GM19043 (cell line): ENCODE measurements around the gene CYSLTR2.

Experiments used
- ATAC-seq: cut with Tn5 transposase; IDR thresholded peaks from one replicate; pipeline ENCODE4 v1.9.1; 2021; ENCODE audit warnings: low read depth; ENCODE audit not compliant: unreplicated experiment

The CYSLTR2 gene, protein sequence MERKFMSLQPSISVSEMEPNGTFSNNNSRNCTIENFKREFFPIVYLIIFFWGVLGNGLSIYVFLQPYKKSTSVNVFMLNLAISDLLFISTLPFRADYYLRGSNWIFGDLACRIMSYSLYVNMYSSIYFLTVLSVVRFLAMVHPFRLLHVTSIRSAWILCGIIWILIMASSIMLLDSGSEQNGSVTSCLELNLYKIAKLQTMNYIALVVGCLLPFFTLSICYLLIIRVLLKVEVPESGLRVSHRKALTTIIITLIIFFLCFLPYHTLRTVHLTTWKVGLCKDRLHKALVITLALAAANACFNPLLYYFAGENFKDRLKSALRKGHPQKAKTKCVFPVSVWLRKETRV

DNA sequence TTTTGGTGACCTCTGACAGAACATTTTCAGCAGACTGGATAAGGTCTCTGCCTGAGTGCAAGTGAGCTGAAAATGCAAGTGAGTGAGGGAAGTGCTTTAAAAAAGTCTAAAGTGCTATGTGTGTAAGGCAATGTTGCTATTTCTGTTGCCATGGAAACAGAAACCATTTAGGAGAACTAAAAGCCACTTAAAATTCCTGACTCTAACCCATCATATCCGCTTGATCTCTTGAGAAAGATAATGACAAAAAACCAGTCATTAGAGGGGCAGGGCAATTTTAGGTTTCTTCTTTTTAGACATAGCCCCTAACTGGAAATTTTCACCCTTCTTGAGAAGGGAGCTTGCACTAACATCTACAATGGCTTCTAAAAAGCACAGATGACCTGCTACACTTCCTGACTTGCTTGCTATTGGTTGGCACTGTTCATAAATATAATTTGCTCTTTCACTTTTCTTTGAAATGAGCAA, at the start of gene CYSLTR2:
CYSLTR2 (plus strand) TSS at position 458 of the 468 bp plus-strand sequence. CDS start 52,889 bp downstream, outside the sequence.
- ATAC-seq = peak; percentile 57

DNA sequence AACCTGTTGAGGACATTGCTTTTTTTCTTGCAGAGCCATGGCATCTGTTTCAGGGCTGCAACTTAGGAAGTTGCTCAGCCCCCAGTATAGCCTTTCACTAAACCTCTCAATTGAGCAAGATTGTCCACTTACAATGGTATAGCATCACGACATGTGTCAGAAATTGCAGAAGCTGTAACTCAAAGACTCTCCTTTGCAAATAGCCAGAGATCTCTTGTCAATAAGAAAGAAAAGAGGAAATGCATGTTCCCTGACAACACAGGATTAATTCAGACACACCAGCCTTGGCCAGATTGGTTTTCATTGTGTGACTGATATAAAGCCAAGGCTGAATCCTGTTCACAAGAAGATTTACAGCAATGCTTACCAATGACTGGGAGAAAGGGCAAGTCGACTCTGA, 38.7 kb upstream of the CYSLTR2 start:
- ATAC-seq = no peak

DNA sequence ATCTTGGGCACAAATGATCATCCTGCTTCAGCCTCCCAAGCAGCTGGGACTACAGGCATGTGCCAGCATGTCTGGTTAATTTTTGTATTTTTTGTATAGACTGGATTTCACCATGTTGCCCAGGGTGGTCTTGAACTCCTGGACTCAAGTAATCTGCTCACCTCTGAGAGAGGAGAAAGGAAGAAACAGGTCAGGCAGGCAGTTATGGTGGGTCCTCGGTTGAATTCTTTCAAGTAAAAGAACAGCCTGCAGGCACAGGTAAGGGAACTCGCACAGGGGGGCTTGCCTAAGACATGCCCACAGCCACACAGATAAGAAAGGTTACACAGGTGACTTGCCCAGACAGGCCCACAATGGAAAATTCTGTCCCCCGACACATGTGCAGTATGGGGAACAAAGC, 34.8 kb upstream of the CYSLTR2 start:
- no peak for ATAC-seq

DNA sequence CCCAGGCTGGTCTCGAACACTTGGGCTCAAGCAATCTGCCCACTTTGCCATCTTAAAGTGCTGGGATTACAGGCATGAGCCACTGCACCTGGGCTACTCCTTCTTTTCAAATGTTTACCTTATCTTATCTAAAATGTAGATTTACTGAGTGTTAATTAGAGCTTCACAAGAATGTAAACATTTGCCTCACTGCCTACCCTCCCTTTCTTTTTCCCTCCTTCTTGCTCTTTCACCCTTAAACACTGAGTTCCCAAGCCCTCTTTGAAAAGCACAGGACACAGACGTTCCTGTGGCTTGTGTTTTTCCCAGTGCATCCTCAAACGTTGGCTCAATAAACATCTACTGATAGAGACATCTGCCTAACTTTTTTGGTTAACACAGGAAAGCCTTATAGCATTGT, 32.7 kb upstream of the CYSLTR2 start:
- no peak for ATAC-seq

DNA sequence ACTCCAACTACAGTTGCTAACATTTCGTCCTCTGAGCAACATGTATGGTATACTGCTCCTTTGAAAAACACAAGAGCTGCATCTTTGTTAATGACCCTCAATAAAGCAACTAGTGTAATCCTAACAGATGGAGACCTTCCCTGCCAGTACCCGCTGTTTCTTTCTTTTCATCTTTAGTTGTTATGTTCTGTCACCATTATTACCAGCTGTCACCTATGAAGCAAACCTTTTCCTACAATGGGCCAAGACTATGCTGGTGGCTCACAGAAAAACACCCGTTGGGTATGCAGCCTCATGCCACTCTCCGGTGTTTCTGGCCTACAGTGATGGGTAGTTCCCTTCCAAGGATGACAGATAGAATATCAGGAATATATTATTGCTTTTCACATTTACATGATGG, 29.7 kb upstream of the CYSLTR2 start:
- ATAC-seq = no peak

DNA sequence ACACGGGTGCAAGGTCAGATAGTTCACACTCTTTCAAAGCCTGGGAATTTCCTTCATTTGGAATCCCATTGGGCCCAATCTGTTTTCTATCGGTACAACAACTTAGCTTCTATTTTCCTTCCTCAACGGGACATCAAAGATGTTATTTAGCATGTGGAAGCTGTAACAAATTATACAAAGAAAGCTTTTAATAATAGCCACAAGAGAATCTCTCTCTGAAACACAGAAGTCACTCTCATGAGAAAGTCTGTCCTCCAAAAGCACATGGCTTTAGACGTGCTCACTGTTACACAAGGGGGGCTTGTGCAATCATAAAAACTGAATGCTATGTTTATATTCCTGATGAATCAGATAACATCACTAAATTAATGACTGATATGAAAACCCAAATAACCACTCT, 28.9 kb upstream of the CYSLTR2 start:
- ATAC-seq = no peak

DNA sequence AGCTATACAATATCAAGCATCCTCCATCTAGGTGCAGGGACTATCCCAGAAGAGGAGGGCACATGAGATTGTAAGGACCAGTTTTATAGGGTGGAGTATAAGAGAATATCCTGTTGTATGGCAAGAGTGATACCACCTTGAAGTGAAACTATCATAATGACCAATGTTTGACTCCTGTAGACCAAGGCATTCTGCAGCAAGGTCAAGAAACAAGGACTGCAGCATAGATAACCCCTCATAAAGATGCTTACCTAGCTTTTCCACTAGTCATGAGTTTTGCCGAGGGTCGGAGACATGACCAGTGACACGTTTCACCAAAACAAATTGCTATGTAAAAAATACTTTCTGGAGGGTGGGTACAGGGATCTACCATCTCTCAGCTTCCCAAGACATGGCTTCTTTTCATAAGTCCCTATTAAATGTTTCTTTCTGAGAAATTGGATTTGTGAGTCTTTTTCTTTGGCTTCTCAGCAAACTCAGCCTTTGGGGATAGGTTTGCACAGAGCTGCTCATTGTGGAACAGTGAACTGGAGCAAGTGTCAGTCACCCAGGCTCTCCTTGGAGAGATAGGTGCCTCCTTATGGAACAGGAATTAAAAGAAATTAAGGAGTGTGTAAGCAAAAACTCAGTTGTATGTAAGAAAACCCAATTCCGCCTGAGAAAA, 28.2 kb upstream of the CYSLTR2 start:
- no peak for ATAC-seq

DNA sequence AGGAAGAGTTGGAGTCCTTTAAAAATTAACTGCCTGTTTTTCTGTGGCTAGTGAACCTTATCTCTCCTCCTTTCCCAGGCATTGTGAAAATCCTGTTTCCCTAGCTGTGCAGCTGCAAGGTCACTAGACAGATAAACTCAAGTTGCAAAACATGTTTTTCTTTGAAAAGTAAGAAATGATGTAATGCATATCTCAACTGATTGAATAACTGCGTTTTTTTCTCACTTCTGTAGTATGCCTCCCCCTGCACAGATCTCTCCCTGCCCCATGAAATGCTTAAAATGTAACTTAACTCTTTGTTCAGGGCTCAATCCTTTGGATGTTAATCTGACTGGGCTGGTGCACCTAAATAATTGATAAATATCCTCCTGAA, 27.7 kb upstream of the CYSLTR2 start:
- ATAC-seq = no peak

DNA sequence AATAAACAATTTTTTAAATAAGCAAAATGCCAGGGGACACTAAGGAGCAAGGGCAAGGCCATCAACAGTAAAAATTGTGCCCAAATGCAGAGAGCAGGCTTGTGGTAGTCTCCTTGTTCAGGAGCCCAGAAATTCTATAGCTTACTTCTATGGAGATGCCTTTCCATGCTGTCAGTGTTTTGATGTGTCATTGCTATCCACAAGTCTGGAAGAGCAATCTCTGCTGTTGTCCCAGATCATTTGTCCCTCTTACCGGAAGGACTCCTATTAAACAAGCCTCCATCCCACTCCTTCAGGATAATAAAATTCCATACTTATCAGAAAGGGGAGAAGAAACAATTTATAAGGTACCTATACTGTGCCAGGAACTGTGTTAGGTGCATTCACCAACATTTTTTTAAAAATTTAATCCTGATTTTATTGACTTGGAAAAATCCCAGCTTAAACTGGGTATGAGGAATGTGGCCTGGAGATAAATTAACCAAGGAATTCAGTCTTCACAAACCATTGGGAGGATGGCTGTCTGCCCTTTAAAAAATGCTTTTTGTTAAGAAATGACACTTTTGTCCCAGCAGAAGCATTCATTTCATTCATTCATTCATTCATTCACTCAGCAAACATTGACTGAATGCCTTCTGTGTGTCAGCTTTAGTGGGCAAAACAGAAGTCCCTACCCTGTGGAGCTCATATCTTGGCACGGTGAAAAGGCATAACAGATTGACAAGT, 26.8 kb upstream of the CYSLTR2 start:
- ATAC-seq = no peak

DNA sequence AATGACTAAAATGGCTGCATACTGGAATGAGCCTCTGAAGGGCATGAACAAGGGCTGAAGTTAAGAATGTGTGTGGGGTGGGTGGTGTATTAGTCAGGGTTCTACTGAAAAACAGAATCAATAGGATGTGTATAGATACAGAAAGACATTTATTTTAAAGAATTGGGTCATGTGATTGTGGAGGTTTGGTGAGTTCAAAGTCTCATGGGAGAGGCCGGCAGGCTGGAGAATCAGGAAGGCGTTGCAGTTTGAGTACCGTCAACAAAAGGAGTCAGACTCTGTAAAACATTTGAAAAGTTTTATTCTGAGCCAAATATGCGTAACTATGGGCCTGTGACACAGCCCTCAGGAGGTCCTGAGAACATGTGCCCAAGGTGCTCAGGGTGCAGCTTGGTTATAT, 24.5 kb upstream of the CYSLTR2 start:
- ATAC-seq = no peak

DNA sequence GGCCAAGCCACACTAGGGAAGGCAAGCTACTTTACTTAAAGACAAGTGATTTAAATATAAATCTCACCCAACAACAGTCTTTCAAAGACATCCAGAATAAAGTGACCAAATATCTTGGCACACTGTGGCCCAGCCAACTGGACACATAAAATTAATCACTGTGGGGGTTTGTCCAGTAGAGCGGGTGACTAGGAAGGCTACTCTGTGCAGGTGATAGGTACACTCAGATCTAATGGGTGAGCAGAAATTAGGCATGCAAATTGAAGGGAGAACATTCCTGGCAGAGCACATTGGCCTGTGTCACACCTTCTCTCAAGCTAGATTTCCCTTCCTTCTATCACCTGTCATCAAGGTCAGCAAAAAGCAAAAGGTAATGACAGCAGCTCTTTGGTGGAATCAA, 23.4 kb upstream of the CYSLTR2 start:
- no peak for ATAC-seq

DNA sequence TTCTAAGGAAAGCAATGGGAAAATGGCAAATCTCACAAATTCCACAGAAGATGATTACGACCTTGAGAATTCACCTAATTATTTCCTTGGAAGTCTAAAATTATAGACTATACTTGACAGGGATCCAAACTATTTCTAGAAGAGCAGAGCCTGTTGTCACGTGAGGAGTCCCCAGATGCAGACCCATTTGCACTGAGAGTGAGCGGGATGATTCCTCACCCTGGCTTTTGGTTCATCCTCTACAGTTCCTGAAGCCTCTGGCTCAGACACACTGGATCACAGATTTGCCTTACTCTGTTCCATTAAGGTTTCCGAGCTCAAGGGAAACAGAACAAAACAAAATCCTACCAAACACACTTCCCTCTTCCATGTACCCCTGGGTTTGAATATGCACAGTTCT, 23.0 kb upstream of the CYSLTR2 start:
- ATAC-seq = no peak

DNA sequence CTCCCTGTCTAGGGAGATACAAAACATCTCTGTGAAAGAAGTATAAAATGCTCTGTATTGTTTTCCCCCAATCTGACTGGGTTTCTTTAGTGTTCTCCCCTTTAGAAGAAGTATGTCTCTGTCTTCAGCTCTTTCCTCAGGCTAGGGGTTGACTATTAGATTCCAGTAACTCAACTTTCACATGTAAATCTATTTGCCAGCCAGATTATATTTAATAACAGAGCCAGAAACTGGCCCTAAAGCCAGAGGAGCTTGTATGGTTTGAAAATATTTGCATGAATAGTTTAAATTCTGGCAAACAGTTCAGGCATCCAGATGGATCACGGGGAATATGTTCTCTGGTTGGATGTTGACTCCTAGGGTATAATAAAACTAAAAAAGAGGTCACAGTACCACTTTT, 22.3 kb upstream of the CYSLTR2 start:
- ATAC-seq = no peak

DNA sequence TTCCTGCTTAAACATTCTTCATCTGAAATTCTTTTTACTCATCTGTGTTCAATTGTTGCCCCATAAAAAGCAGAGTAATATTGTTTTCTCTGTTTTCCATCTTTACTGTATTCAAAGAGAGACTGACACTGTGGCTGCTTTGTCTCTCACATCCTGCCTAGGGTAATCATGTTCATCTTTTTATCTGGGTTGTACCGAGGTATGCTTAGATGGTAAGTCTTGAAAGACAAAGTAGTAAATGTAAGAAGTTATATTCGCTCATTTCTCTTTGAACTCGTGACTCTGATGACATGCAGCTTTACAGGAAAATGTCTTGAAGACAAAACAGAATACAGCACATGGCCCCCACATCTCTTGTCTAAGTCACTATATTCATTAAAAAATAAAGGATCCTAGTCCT, 20.0 kb upstream of the CYSLTR2 start:
- no peak for ATAC-seq

DNA sequence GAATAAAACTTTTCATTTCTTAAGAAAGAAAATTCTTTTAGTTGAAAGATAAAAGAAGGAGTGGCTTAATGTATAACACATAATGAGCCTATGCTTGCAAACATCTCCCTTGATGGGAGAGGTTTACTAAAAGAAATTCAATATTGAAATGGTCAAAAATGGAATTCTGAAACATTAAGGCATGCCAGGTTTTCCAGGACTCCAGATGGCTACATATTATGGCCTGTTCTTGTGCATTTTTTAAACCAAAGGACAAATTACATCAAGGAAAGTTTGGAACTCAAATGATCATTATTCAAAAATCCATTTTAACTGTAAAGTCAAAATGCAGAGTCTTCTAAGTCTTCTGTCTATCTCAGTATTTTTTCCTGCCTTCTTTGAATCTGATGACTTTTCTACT, 19.1 kb upstream of the CYSLTR2 start:
- no peak for ATAC-seq

DNA sequence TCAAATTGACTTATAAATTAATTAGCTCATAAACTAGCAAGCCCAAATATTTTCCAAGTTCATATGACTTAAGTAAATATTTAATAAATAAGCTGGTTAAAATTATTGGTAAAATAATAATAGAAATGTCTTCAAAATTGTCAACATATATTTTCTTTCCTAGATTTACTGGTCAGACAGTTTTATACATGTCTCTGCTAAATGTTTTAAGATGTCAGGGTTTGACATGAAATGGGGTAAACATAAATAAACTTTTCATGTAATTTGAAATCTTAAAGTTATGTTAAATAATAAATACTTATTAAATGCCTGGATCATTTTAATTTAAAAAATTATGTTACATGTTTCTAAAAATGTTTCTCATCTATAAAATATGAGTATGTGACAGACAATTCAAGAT, 18.3 kb upstream of the CYSLTR2 start:
- no peak for ATAC-seq

DNA sequence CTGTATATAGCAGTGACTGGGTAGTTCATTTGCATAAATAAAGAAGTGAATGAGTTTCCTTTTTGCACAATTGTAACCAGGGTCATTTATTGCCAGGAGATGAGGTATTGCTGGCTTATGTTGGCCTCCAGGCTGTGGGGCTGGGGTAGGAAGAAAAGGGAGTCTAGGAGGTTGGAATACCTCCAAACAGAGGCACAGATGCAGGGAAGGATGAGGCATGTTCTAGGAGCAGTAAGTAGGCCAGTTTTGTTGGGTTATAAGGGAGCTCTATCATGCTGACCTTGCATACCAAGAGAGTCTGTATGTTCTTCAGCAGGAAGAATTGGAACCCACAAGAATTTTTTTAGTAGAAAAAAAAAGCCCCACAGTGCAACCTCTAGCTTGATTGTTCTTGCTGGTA, 17.2 kb upstream of the CYSLTR2 start:
- no peak for ATAC-seq

DNA sequence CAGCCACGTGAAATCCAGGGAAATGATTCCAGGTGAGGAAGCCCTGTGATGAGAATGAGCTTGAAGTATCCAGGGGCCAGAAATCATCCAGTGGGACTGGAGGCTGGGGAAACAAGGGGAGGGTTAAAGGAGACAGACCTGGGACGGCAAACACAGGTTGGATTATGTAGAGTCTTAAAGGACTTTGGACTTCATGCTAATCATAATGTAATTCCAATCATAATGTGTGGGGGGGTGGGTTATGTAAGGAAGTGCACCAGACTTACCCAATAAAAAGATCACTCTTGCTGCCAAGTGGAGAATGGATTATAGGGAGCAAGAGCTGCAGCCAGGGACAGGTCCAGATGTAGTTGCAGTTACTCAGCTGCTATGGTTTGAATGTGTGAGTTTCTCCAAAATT, 16.1 kb upstream of the CYSLTR2 start:
- no peak for ATAC-seq

DNA sequence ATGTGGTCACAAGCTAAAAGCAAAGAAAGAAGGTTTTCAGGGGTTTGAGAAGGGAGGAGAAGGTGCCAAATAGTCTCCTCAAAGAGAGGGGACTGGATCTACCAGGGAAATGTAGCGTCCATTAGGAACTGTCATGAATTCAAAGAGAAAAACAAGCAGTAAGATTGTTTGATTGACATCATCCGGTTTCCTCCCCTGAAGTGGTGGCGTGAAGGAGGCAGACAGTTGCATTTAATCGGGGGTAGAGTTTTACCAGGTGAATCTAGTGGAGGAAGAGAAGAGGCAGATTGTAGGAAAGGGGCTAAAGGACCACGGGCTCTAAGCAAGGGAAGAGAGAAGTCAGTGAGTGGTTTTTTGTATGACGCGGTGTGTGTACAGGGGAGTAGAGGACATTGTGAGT, 13.0 kb upstream of the CYSLTR2 start:
- ATAC-seq = no peak

DNA sequence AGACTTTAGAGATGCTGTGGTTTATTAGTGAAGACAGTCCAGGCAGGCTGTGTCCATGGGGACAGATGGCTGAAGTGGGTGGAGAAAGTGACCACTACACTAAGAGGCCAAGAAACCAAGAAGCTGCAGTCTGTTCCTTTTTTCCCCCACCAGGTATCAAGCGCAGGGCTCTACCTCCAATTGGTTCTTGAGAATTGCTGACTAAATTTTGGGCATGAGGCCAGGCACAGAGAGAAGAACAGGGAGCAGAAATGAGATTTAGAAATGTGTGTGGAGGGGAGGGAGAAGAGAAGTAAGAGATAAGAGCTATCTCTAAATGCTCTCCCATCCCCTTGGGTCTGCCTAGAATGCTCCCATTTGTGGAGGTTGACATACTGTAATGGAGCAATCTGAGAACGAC, 12.3 kb upstream of the CYSLTR2 start:
- no peak for ATAC-seq

DNA sequence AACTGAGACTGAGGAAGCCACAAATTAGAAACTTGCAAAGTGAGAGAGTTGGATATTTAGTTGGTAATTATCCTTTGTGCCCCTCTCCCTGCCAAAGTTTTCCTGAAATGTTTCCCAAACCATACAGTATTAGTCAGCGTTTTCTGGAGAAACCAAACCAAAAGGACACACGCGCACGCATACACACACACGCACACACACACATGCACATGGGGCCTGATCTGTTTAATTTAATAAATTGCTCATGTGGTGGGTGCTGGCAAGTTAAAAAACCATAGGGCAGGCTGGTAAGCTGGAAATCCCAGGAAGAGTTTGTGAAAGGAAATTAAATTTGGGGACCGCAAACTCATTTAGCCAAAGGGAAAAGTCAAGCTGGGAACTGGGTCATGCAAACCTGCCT, 11.7 kb upstream of the CYSLTR2 start:
- no peak for ATAC-seq

DNA sequence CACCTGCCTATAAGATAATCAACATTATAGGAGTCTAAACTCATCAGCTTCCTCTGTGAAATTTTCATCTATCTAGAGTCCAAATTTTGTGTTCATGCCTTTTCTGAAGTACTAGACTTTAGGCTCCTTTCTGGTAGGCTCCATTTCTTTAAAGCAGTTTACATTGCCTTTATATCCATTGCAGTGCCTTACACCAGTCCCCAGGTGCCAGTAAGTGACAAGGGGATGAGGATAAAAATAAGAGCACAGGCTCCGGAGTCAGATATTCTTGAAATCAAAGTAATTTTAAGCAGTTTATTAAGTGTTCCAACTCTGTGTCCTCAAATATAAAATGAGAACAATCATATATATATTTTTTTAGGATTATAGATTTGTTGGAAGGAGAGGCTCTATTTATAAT, 10.6 kb upstream of the CYSLTR2 start:
- no peak for ATAC-seq
